Fibroblast of skin of right biceps (primary cell): Measurements from ENCODE around the gene FEV.

Experiments used
- DNase-seq: peaks from one replicate; pipeline ENCODE4 v3.0.0-alpha.2; 2013

Gene FEV

DNA sequence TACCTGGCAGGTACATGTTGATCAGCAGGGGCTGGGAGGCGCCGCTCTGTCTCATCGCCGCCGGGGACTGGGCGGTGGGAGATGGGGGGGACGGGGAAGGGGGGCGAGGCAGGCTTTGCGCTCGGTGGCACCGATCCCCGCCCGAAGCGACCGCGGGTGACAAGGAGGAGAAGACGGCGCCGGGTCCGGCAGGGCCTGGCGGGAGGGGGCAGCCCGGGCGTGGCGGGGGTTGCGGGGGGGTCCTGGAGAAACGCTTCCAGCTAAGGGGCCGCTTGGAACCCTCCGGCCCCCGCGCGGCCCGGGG lies at the start of gene FEV:
TSS of gene FEV (minus strand) at position 164 of the 304 bp plus-strand sequence. CDS start at position 55, 109 bp downstream.
- DNase-seq = no peak

DNA sequence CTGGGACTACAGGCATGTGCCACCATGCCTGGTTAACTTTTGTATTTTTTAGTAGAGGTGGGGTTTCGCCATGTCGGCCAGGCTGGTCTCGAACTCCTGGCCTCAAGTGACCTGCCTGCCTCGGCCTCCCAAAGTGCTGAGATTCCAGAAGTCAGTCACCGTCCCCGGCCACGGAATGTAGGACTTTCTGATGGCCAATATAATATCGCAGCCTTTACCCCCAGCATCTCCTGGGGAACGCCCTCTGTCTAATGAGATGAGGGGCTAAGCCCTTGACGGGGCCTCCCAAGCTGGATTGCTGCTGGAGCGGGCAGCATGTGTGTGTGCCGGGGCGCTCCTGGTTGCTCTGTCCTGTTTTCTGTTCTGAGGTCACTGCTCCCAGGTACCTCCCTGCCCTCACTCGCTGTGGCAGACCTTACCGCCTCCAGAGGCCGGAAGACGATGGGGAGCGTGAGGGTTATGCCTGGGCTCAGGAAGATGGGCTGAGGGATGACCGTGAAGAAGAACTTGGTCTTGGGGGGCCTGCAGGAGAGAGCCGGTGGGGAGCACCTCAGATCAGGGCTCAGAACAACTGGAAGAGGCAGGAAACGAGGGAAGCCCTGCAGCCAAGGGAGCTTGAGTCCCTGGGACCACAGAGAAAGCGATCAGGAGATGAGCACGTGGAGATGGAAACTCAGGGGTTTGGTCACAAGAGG lies 47.2 kb upstream of the FEV start:
- no peak for DNase-seq

- no peak for DNase-seq
Measured at GRCh38 chr2:219031005-219031738, 46.2 kb upstream of the FEV start.

DNA sequence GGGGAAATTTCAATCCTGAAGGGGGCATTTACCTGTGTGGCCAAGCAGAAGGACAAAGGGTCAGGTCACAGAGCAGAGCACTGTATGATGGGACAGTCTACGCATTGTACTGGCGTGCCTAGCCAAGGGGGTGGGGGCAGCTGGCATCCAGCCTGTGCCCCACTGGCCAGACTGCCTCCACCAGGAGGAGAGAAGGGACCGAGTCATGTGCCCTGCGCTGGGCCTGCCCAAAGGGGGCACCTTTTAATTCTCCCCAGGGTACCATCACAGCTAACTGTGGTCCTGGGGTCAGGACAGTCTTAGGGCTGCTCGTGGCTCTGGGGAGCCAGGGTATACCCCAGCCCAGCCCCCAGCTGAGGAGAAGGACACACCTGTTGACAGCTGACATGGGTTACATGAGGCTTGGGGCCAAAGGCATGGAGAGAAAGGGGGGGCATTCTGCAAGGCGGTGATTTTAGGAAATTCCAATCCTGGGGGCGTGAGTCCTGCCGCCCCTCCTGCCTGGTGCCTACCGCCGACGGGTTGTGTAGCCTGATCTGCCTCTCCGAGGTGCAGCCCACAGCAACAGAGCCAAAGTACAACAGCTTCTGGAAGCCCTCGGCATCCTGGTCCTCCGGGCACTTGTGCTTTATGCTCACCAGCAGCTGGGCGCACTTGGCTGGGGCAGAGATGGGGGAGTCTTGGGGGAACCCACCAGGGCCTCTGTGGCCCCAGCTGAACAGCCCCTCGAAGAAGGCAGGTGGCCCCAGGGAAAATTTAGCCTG lies 45.4 kb upstream of the FEV start:
- no peak for DNase-seq

DNA sequence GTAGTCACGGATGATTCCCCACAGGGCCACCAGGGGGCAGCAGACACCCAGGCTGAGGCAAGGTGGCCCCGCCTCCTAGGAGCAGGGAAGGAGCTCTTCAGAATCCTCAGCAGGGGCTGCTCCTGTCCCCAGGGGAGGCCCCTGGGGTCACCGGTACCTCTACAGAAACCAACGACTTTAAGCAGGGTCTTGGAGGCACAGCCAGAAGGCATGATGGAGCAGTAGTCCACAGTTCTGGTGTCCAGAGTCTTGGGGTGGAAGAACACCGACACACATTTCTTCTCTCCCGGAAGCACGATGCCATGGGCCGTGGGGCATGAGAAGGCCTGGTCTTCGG lies 44.8 kb upstream of the FEV start:
- peak; percentile 62 for DNase-seq

DNA sequence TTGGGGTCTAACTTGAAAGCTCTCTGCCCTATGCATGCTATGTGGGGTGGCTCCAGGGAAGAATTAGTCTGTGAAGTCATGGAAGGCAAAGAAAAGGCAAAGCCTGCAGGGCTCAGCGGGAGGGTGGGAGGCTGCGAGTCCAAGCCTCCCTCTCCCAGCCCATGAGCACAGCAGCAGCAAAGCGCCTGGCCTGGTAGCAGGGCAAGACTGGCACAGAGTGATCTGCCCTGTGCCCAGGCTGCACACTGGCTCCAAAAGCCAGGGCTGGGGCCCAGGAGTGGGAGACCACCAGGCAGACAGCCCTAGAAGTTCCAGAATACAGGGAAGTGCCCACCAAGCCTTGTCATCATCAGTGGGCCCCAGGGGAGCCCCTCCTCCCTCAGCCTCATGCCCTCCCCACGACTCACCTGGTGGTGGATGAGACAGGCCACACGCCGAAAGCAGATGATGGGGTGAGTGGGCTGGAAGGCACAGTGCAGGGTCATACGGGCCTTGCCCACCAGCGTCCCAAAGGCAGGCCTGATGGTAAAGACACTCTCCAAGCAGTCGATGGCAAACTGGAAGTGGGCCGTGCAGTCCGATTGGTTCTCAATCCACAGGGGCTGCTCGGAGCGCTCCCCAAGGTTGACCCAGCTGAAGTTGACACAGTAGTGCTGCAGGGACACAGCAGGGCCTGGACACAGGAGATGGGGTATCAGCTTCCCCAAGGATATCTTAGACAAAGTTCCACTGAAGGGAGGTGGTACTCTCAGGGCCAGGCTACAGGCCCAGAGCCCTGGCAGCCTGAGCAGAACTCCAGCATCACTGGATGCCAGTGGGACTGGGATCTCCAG lies 44.2 kb upstream of the FEV start:
- no peak for DNase-seq

GRCh38 chr2:219028141-219028540 lies 43.2 kb upstream of the FEV start:
- no peak for DNase-seq

- DNase-seq = no peak
Measured at GRCh38 chr2:219027511-219028055, 42.6 kb upstream of the FEV start.

DNA sequence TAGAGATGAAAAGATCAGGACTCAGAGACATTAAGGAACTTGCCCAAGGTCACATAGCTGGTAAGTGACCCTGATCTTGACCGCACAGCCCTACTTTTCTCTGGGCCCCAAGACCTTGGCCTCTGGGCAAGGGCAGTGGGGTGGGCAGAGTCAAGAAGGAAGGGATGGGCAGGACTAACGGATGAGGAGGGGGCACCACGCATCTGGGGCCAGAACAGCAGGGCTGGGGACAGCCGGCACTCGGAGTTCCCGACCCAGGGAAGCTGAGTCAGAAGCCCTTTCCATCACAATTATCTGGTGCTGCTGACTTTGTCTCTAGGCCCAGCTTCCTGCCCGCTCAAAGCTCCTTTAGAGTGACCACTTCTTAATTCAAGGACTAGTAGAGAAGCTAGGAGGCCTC lies 42.0 kb upstream of the FEV start:
- DNase-seq = no peak

- DNase-seq = no peak
Measured at GRCh38 chr2:219025637-219026585, 40.9 kb upstream of the FEV start.

DNA sequence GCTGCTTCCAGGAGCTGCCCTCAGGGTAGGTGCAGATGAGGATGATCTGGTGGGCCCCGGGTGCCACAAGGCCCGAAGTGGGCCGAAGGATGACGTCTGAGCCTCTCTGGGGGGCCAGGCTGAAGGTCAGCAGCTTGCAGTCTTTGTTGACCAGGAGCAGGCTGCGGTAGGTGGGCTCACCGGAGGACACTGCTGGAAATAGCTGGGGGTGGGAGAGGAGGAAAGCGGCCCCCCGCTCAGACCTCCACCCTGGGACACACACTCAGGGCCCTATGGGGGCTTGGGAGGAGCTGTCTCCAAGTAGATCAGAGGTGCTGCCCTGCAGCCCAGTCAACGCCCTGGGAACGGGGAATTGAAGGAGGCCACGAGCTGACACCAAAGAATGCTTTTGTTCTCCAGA lies 39.1 kb upstream of the FEV start:
- DNase-seq = no peak

DNA sequence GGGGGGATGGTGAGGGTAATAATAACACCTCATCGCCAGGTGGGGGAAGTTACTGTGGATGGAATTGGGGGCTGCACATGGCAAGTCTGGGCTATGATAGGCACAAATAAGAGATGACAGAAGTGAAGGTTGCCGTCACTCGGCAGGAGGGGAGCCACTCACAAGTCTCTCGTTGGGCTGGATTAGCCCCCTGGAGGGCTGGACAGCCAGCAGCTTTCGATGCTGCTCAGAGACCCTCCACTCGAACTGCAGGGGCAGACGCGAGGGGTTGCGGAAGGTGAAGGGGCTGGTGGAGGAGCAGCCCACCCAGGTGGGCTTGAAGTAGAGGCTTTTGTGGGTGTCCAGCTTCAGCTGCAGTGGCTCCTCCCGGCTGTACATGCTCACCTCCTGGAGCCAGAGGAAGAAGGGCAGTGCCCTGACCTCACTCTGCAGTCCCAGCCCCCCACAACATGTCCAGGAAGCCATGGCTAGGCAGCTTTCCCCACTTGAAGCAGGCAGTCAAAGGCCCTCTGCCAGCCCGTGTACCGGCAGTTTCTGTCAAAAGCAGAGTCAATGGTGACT lies 38.1 kb upstream of the FEV start:
- no peak for DNase-seq

GRCh38 chr2:219022616-219023015 lies 37.6 kb upstream of the FEV start:
- no peak for DNase-seq

- DNase-seq = no peak
Measured at GRCh38 chr2:219022041-219022440, 37.1 kb upstream of the FEV start.

DNA sequence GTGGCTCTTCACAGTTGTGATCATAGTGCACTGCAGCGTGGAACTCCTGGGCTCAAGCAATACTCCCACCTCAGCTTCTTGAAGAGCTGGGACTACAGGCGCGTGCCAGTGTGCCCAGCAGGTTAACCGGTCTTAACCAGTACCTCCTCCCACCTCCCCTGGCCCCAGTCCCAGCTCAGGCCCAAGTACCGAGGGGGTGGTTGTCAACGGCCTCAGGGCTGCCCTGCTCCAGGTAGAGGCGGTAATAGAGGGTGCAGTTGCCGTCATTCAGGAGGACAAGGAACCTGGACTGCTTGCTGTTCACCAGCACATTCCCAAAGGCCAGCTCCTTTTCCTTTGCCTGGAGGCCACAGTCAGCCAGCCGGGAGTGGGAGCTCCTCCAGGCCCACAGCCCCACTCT lies 36.6 kb upstream of the FEV start:
- no peak for DNase-seq

GRCh38 chr2:219020604-219021365 lies 35.8 kb upstream of the FEV start:
- DNase-seq = no peak

DNA sequence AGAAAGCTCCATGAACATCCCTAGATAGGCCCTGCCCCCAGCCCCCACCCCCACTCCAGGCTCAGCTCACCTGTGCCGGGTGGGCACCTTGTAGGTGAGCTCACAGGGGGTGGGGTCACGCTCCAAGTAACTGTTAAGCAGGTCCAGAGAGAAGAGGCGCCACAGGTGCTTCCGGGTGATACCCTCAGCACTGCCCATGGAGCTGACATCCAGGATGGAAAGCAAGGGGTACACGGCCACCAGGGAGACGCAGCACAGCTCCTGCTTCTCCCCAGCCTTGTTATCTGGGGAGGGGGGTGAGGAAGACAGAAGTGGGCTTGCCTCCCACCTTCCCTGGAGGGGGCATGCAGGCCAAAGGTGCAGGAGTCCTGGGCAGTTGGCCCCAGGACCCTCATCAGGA lies 34.5 kb upstream of the FEV start:
- DNase-seq = no peak

DNA sequence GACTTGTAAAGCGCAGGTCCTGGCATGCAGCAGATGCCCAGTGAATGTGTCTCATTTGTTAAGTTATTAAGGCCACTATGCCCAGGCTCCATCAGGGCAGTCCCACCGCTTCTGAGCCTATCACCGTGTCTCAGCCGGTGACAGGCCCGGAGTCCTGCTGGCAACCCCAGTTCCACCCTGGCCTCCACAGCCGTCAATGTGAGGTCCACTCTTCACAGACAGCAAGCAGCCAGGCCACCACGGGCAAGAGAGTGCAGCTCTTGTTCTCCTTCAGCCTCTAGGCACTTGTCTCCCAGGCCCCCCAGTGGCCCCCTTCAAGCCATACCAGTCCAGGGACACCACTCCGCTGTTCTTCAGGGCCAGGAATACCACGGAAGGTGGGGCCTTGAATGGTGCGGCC lies 33.7 kb upstream of the FEV start:
- DNase-seq = no peak

GRCh38 chr2:219018286-219018685 lies 33.3 kb upstream of the FEV start:
- no peak for DNase-seq

DNA sequence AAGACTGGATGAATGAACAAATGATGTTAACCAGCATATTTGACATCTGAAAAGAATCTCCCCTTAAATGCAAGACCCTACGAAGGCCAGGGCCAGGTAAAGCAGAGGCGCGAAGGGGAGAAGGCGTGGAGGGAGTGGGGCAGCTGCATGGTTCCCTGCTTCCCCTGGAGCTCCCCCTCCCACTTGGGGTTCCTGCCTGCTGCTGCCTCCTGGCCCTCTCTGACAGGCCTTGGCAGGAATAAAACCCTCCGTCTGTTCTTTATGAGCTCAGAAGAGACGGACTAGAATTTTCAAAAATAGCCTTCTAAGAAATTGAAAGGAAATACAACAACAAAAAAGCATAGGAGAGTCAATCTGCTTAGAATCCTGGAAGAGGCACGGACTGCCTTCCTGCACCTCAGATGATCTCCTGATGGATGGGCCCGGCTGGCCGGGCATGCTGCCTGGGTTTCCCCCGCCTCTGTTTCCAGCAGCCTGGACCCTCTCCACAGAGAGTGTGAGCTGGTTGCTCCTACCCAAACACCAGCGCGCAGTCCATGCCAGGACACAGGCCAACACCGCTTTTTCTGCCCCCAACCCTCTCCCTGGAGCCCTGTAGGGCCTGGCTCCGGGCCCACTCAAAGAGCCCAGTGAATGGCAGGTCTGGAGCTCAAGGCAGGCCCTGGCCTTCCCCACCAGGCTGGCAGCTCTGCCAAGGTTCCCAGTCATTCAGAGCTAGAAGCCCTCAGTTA lies 32.4 kb upstream of the FEV start:
- no peak for DNase-seq
